ENCODE results near the gene PTGIS. TPM values are rescaled to one million over a fixed set of nuclear protein-coding genes. Genes with fewer than 3 reads are reported as not detected.

The PTGIS gene
- total and polyA plus RNA-seq, 2 donors, result 0.76 to 3.3 TPM

DNA sequence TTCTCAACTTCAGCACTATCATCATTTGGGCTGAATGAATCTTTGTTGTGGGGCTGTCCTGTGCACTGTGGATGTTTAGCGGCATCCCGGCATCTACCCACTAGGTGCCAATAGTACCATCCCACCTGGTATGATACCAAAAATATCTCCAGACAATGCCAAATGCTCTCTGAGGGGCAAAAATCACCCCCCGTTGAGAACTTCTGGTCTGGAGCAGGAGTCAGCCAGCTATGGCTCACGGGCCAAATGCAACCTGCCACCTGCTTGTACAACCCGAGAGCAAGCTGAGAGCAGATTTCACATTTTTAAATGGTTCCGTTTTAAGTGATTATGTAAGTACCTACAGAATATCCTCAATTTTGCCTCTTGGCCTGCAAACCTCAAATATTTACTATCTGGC, 112.2 kb downstream of the PTGIS start:
- no peak overlapping the region for H3K27ac ChIP-seq (ENCODE audit: low read depth in 1 of 2, low read length in 1 of 2)
- no peak for DNase-seq (ENCODE audit: low read depth in 6 of 9, low spot score in 9 of 9)
- no peaks in the 10 kb centered on the region for H3K36me3 ChIP-seq (ENCODE audit: control insufficient read depth in 2 of 2, insufficient read depth in 2 of 2, low read length in 1 of 2)
- 90% methylated on average over 6 of the region's 6 CpGs for WGBS
- H3K4me3 ChIP-seq (ENCODE audit: low read length in 2 of 2), result no peak overlapping the region
- H3K4me1 ChIP-seq (ENCODE audit: control insufficient read depth in 2 of 2, insufficient read depth in 2 of 2, low read length in 2 of 2), result peaks cover 0 to 7% of the 10 kb centered on the region in 2 donors
- no peaks in the 10 kb centered on the region for H3K9me3 ChIP-seq (ENCODE audit: control insufficient read depth in 2 of 2, insufficient read depth in 1 of 2, low read length in 1 of 2)
- no peaks in the 10 kb centered on the region for H3K27me3 ChIP-seq (ENCODE audit: control insufficient read depth in 2 of 2, insufficient read depth in 1 of 2, low read length in 1 of 2)

Other genes with a start within 250 kb of the PTGIS start
- 0.09 TPM for gene KCNB1, start 85.5 kb downstream of the PTGIS start, total RNA-seq
- gene KCNB1, start 85.5 kb downstream of the PTGIS start, polyA plus RNA-seq, result 0.55 TPM
- gene B4GALT5, start 145.7 kb upstream of the PTGIS start, total RNA-seq, result 6.8 TPM
- 10.9 TPM for gene B4GALT5, start 145.7 kb upstream of the PTGIS start, polyA plus RNA-seq
- gene SLC9A8, start 244.7 kb upstream of the PTGIS start, total RNA-seq, result 3.9 TPM
- 14.1 TPM for gene SLC9A8, start 244.7 kb upstream of the PTGIS start, polyA plus RNA-seq